OCI-LY1 (cell line): ENCODE measurements around the gene GABBR2.

ENCODE experiments used
- H2AFZ ChIP-seq: fragments of 200-600 bp; sonication (generic), shearing (Covaris generic); 2 replicates; pipeline ENCODE4 v1.6.0; 2014; ENCODE audit warnings: antibody characterized with exemption, mild to moderate bottlenecking, low read length
- H3F3A ChIP-seq: fragments of 200-600 bp; sonication (generic), shearing (Covaris generic); 2 replicates; pipeline ENCODE4 v1.6.0; 2014; ENCODE audit warnings: mild to moderate bottlenecking, antibody characterized with exemption, low read length, moderate library complexity; ENCODE audit not compliant: insufficient read depth
- H3K27ac ChIP-seq: fragments of 200-600 bp; sonication (generic); 2 replicates; pipeline ENCODE4 v1.5.1; 2014; ENCODE audit warnings: low read length, mixed run types, mild to moderate bottlenecking, low read depth; ENCODE audit not compliant: poor library complexity, severe bottlenecking
- H3K27me3 ChIP-seq: fragments of 200-600 bp; sonication (generic); 2 replicates; pipeline ENCODE4 v1.6.0; 2014; ENCODE audit warnings: antibody characterized with exemption, mild to moderate bottlenecking, low read length, moderate library complexity; ENCODE audit not compliant: insufficient read depth
- H3K36me3 ChIP-seq: fragments of 200-600 bp; sonication (generic); 2 replicates; pipeline ENCODE4 v1.6.1; 2014; ENCODE audit warnings: mild to moderate bottlenecking, antibody characterized with exemption, low read length, moderate library complexity, mixed read lengths; ENCODE audit not compliant: insufficient read depth
- H3K4me1 ChIP-seq: fragments of 200-600 bp; sonication (generic); 2 replicates; pipeline ENCODE4 v1.5.1; 2014; ENCODE audit warnings: mild to moderate bottlenecking, low read length, moderate library complexity; ENCODE audit not compliant: insufficient read depth, severe bottlenecking
- H3K4me2 ChIP-seq: fragments of 200-600 bp; sonication (generic), shearing (Covaris generic); 2 replicates; pipeline ENCODE4 v1.6.1; 2014; ENCODE audit warnings: low read length
- H3K4me3 ChIP-seq: fragments of 200-600 bp; sonication (generic); 2 replicates; pipeline ENCODE4 v1.5.1; 2014; ENCODE audit warnings: low read length, low read depth, mild to moderate bottlenecking, mixed read lengths; ENCODE audit not compliant: poor library complexity, severe bottlenecking
- H3K79me2 ChIP-seq: fragments of 200-600 bp; shearing (Covaris generic); 2 replicates; pipeline ENCODE4 v1.6.1; 2016; ENCODE audit warnings: mixed run types, low read length, mixed read lengths; ENCODE audit not compliant: insufficient read depth
- H3K9ac ChIP-seq: fragments of 200-600 bp; sonication (generic), shearing (Covaris generic); 2 replicates; pipeline ENCODE4 v1.6.1; 2014; ENCODE audit warnings: mild to moderate bottlenecking, low read length, mixed read lengths
- H3K9me2 ChIP-seq: fragments of 200-600 bp; sonication (generic), shearing (Covaris generic); 2 replicates; pipeline ENCODE4 v1.6.1; 2014; ENCODE audit warnings: low read depth, mild to moderate bottlenecking, low read length, mixed read lengths
- H3K9me3 ChIP-seq: fragments of 200-600 bp; shearing (Covaris generic); 2 replicates; pipeline ENCODE4 v1.6.1; 2014; ENCODE audit warnings: low read length, mixed read lengths
- H4K20me1 ChIP-seq: fragments of 200-600 bp; sonication (generic), shearing (Covaris generic); 2 replicates; pipeline ENCODE4 v1.6.0; 2016; ENCODE audit warnings: mild to moderate bottlenecking, low read length; ENCODE audit not compliant: insufficient read depth
- CTCF ChIP-seq: fragments of 200-600 bp; sonication (generic), shearing (Covaris generic); IDR thresholded peaks from 2 replicates; pipeline ENCODE4 v1.5.1; 2017; ENCODE audit warnings: mild to moderate bottlenecking, antibody characterized with exemption, low read length, moderate library complexity, mixed read lengths
- EZH2 ChIP-seq: fragments of 200-600 bp; sonication (generic), shearing (Covaris generic); IDR thresholded peaks from 2 replicates; pipeline ENCODE4 v1.8.0; 2017; ENCODE audit warnings: borderline replicate concordance, mixed run types, mild to moderate bottlenecking, antibody characterized with exemption, low read length, moderate library complexity, mixed read lengths

GABBR2 gene

GRCh38 chr9:98430535-98431292 lies 278.0 kb downstream of the GABBR2 start:
- H3K4me3 ChIP-seq: no peak overlapping the region
- no peaks in the 10 kb centered on the region for H3K79me2 ChIP-seq
- no peak overlapping the region for H3K9ac ChIP-seq
- H4K20me1 ChIP-seq: no peaks in the 10 kb centered on the region
- H2AFZ ChIP-seq: no peak overlapping the region
- H3K9me3 ChIP-seq: no peaks in the 10 kb centered on the region
- H3K36me3 ChIP-seq: no peaks in the 10 kb centered on the region
- H3K4me2 ChIP-seq: no peak overlapping the region
- 0 out of 2 replicates have a peak, but pooled peaks cover 4% of the 10 kb centered on the region for H3K27me3 ChIP-seq
- TF ChIP-seq CTCF: no peak
- no peak for TF ChIP-seq EZH2
- no peaks in the 10 kb centered on the region for H3K9me2 ChIP-seq
- no peak overlapping the region for H3K27ac ChIP-seq
- H3F3A ChIP-seq: no peaks in the 10 kb centered on the region
- H3K4me1 ChIP-seq: no peaks in the 10 kb centered on the region

DNA sequence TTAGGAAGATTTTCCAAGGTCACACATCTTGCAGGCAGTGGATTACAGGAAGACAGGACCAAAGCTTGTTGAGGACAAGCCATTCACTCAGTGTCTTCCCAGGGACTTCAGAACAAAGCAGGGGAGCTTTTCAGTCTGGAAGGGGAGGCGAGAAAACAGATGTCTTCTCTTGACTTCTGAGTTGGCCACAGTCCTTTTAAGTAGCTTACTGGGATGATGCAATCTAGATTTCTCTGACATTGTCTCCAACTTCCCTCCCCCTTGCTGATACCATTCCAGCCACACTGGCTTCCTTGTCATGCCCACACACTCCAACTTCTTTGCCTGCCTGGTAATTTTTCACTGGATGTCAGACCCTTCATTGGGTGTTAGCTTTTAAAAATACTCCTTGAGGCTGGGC lies 279.1 kb downstream of the GABBR2 start:
- H3K4me3 ChIP-seq: no peak overlapping the region
- no peak overlapping the region for H3K4me2 ChIP-seq
- no peaks in the 10 kb centered on the region for H4K20me1 ChIP-seq
- no peaks in the 10 kb centered on the region for H3K36me3 ChIP-seq
- no peaks in the 10 kb centered on the region for H3F3A ChIP-seq
- no peak overlapping the region for H3K9ac ChIP-seq
- H3K27ac ChIP-seq: no peak overlapping the region
- H3K27me3 ChIP-seq: 0 out of 2 replicates have a peak, but pooled peaks cover 4% of the 10 kb centered on the region
- H3K9me2 ChIP-seq: no peaks in the 10 kb centered on the region
- no peaks in the 10 kb centered on the region for H3K9me3 ChIP-seq
- no peaks in the 10 kb centered on the region for H3K4me1 ChIP-seq
- no peak for TF ChIP-seq EZH2
- no peak for TF ChIP-seq CTCF
- no peak overlapping the region for H2AFZ ChIP-seq
- H3K79me2 ChIP-seq: no peaks in the 10 kb centered on the region

DNA sequence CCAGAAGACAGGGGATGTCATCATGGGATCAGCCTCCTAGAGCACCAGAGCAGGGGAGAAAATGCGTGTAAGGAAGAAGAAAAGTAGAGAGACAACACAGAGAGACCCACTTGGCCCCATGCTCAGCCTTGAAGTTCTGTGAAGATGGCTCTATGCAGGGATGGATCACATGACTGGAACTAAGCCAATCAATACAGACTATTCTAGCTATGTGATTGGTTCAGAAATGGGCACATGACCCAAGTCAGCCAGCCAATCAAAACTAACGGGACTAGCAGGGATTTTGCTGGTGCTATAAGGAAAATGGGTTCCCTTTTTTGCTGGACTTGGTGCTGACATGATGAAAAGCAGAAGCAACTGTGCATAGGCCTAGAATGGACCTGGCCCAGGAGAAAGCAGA lies 280.3 kb downstream of the GABBR2 start:
- Histone ChIP-seq H3K79me2 (no peaks in the 10 kb centered on the region), H3K9me3 (no peaks in the 10 kb centered on the region), H3K27me3 (0 out of 2 replicates have a peak, but pooled peaks cover 4% of the 10 kb centered on the region), H3F3A (no peaks in the 10 kb centered on the region), H3K4me1 (no peaks in the 10 kb centered on the region), H3K9ac (no peak overlapping the region), H3K9me2 (no peaks in the 10 kb centered on the region), H4K20me1 (no peaks in the 10 kb centered on the region), H2AFZ (no peak overlapping the region), H3K36me3 (no peaks in the 10 kb centered on the region), H3K4me2 (no peak overlapping the region), H3K27ac (no peak overlapping the region), H3K4me3 (no peak overlapping the region)
- no peak for TF ChIP-seq CTCF
- TF ChIP-seq EZH2: no peak
